ENCODE measurements around the gene CEP95.

CEP95 gene

GRCh38 chr17:64546716-64547115 lies 39.9 kb downstream of the CEP95 start:
- TF ChIP-seq CTCF (IDR thresholded peaks at IDR 0.05; ENCODE audit: low read depth, low read length, missing control alignments) = no peak
- no peak for DNase-seq (ENCODE audit: low read depth)
- H3K4me3 ChIP-seq (ENCODE audit: low read depth, low read length) = no peak overlapping the region

DNA sequence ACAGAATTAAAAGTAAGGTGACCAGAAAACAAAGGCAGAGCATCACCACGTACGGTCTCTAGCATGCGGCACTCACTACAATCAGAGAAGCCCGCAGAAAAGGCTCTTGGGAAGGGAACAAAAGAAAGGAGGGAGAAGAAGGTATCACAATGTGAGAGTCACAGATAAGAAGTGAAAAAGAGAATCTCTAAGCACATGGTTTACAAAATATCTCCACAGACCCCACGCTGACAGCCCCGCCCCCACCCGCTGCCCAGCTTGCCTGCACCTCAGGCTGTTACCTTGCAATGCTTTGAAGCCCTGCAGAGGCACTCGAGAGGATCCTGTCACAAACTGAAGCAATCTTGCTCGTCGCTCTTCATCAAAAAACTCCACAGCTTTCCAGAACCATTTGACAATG lies 40.5 kb downstream of the CEP95 start:
- DNase-seq (ENCODE audit: low read depth) = no peak
- no peak for TF ChIP-seq CTCF (IDR thresholded peaks at IDR 0.05; ENCODE audit: low read depth, low read length, missing control alignments)
- no peak overlapping the region for H3K4me3 ChIP-seq (ENCODE audit: low read depth, low read length)

GRCh38 chr17:64551461-64551860 lies 44.7 kb downstream of the CEP95 start:
- no peak for DNase-seq (ENCODE audit: low read depth)
- no peak overlapping the region for H3K4me3 ChIP-seq (ENCODE audit: low read depth, low read length)
- TF ChIP-seq CTCF (IDR thresholded peaks at IDR 0.05; ENCODE audit: low read depth, low read length, missing control alignments) = no peak

DNA sequence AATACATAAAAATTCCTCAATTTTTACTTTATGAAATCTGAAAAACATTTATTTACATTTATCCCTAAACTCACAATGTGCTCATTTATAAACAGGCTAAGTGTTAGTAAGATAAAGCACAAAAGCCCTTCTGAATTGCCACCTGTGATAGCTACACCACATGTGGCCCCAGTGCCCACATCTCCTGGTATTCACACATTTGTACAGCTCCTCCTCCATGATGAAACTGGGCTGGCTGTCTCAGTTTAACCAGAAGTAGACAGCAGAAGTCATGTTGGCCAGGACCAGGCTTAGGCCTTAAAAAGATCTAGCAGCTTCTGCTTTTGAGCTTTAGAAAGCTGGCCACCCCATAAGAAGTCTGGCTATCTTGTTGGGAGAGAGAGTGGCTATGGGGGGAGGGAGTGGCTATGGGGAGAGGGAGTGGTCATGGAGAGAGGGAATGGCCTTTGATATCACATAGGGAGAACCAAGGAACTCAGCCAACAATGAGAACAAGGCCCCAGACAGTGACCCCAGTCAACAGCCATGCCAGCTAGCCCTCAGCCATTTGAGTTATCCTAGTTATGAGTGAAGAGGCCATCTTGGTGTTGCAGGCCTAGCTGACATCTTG lies 47.4 kb downstream of the CEP95 start:
- TF ChIP-seq CTCF (IDR thresholded peaks at IDR 0.05; ENCODE audit: low read depth, low read length, missing control alignments) = no peak
- no peak overlapping the region for H3K4me3 ChIP-seq (ENCODE audit: low read depth, low read length)
- no peak for DNase-seq (ENCODE audit: low read depth)

GRCh38 chr17:64555281-64555680 lies 48.5 kb downstream of the CEP95 start:
- H3K4me3 ChIP-seq (ENCODE audit: low read depth, low read length) = no peak overlapping the region
- DNase-seq (ENCODE audit: low read depth) = no peak
- TF ChIP-seq CTCF (IDR thresholded peaks at IDR 0.05; ENCODE audit: low read depth, low read length, missing control alignments) = no peak

GRCh38 chr17:64564098-64564497 lies 57.3 kb downstream of the CEP95 start:
- TF ChIP-seq CTCF (IDR thresholded peaks at IDR 0.05; ENCODE audit: low read depth, low read length, missing control alignments) = no peak
- H3K4me3 ChIP-seq (ENCODE audit: low read depth, low read length) = no peak overlapping the region
- no peak for DNase-seq (ENCODE audit: low read depth)

- no peak overlapping the region for H3K4me3 ChIP-seq (ENCODE audit: low read depth, low read length)
- no peak for DNase-seq (ENCODE audit: low read depth)
- TF ChIP-seq CTCF (IDR thresholded peaks at IDR 0.05; ENCODE audit: low read depth, low read length, missing control alignments) = no peak
Observed at GRCh38 chr17:64565563-64565962, 58.8 kb downstream of the CEP95 start.

All from GM12864 (cell line).